Activated T-helper 1 cell treated with anti-CD3 and anti-CD28 coated beads, Interleukin-12 subunit alpha, Interleukin-12 subunit beta, Interleukin-2, Interleukin-4 antibody, amounts not matched to agents 30 ng/mL and 10 ng/mL and 1 ng/mL, durations not matched to agents 14 hours and 24 hours and 36 hours (primary cell): ENCODE data around the gene OGFOD1. TPM values are rescaled to one million over a fixed set of nuclear protein-coding genes. Genes with fewer than 3 reads are reported as not detected.
A peak's percentile ranks its signal among the peaks of the same experiment; 100 is the strongest.

Experiments used
- DNase-seq: peaks from one replicate; pipeline ENCODE4 v3.0.0; 2021; ENCODE audit warnings: low spot score
- H3K27ac Mint-ChIP-seq: one replicate; pipeline ENCODE4 v1.8.0; 2021; ENCODE audit warnings: mild to moderate bottlenecking, mixed read lengths
- H3K27me3 Mint-ChIP-seq: one replicate; pipeline ENCODE4 v1.8.0; 2022; ENCODE audit warnings: mild to moderate bottlenecking, moderate library complexity, mixed read lengths; ENCODE audit not compliant: insufficient read depth
- H3K36me3 Mint-ChIP-seq: one replicate; pipeline ENCODE4 v1.8.0; 2021; ENCODE audit warnings: low read depth, mixed read lengths
- H3K4me1 Mint-ChIP-seq: one replicate; pipeline ENCODE4 v1.8.0; 2021; ENCODE audit warnings: low read depth, mixed read lengths
- H3K4me3 Mint-ChIP-seq: one replicate; pipeline ENCODE4 v1.8.0; 2021; ENCODE audit warnings: mild to moderate bottlenecking, moderate library complexity, mixed read lengths
- H3K9me3 Mint-ChIP-seq: one replicate; pipeline ENCODE4 v1.8.0; 2021; ENCODE audit warnings: mixed read lengths
- intact Hi-C: fragments of 100-400 bp; cut with micrococcal nuclease; formaldehyde crosslinking; loops from one replicate; pipeline ENCODE4 v1.15.1; 2024
- total RNA-seq: library from RNA; stranded (reverse); gene quantifications from 2 replicates; pipeline ENCODE4 v1.2.3, GENCODE V29; 2022

The OGFOD1 gene
- total RNA-seq, 1 donor from 2014 or later = 87.9 TPM

- H3K27me3 Mint-ChIP-seq = no peaks in the 10 kb centered on the region
- intact Hi-C loops = no loop called here
- peaks cover 7% of the 10 kb centered on the region for H3K36me3 Mint-ChIP-seq
These were observed 42.5 kb downstream of the OGFOD1 start for GRCh38 chr16:56493815-56494214.

DNA sequence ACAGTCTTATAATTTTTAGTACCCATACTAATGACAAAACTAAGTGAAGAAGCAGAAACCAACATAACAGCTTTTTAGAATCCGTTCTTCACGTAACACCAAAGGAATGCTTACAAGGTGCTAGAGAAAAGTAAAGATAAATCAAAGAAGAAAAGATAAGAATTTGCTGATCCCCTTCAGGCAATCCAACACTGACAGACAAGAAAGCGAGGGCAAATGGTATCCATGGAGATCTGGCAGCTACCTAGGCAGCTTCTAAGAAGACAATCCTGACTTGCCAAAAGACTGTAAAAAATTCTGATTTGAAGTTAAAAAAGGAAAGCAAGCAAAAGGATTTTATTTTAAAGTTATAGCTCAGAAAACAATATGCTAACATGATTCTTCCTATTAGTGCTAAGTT is 53.8 kb downstream of the OGFOD1 start:
- no peaks in the 10 kb centered on the region for H3K9me3 Mint-ChIP-seq
- peaks cover 8% of the 10 kb centered on the region for H3K36me3 Mint-ChIP-seq
- intact Hi-C loops = no loop called here
- H3K27me3 Mint-ChIP-seq = no peaks in the 10 kb centered on the region
- H3K4me3 Mint-ChIP-seq = no peak overlapping the region
- DNase-seq = no peak
- H3K27ac Mint-ChIP-seq = peak overlapping the region; percentile 21
- H3K4me1 Mint-ChIP-seq = no peaks in the 10 kb centered on the region

More at GRCh38 chr16:56493815-56494214, 42.5 kb downstream of the OGFOD1 start:
- Mint-ChIP-seq H3K4me1 (no peaks in the 10 kb centered on the region), H3K9me3 (no peaks in the 10 kb centered on the region), H3K4me3 (no peak overlapping the region), H3K27ac (no peak overlapping the region)
- DNase-seq = no peak

DNA sequence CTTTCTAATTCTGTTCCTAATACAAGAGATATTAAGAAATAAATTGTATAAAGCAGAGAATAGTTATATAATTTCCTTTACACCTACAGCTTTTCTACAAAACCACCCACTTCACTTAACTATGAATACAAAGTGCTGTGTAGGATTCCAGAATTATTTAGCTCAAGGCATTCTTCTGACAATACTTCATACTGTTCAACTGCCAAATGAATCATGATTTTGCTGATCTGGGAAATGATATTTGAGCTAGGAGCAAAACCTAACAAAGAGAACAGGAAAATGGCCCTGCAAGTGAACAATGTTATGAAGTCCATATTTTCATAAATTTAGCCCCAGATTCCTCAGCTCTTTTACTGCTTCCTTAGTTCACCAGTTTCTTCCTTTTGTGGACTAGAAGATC is 55.6 kb downstream of the OGFOD1 start:
- Mint-ChIP-seq H3K4me1 (no peaks in the 10 kb centered on the region), H3K36me3 (peaks cover 11% of the 10 kb centered on the region), H3K9me3 (no peaks in the 10 kb centered on the region), H3K27ac (no peak overlapping the region), H3K4me3 (no peak overlapping the region), H3K27me3 (no peaks in the 10 kb centered on the region)
- intact Hi-C loops = no loop called here
- DNase-seq = no peak

DNA sequence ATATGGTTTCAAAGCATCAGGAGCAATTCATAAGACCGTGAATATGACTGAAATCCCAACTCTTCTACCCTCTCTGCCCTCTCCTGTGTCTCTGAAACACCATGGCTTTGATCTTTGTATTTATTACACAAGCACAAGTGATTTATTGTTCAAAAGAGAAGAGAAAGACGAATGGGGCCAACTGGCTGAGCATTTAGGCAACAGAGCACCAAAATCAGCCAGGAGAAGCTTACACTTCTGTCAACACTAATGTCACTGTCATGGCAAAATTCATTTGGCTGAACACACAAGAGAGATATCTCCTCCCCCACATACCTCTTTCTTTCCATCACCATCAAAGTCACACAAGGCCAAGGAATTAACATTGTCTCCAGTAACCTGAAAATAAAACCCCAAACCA is 59.2 kb downstream of the OGFOD1 start:
- Mint-ChIP-seq H3K27me3 (no peaks in the 10 kb centered on the region), H3K27ac (no peak overlapping the region), H3K4me1 (no peaks in the 10 kb centered on the region), H3K4me3 (no peak overlapping the region), H3K9me3 (no peaks in the 10 kb centered on the region), H3K36me3 (peaks cover 8% of the 10 kb centered on the region)
- intact Hi-C loops = no loop called here
- DNase-seq = no peak

GRCh38 chr16:56512025-56512424 is 60.7 kb downstream of the OGFOD1 start:
- no peaks in the 10 kb centered on the region for H3K9me3 Mint-ChIP-seq
- no peak overlapping the region for H3K4me3 Mint-ChIP-seq
- DNase-seq = no peak
- no peak overlapping the region for H3K27ac Mint-ChIP-seq
- intact Hi-C loops = no loop called here
- no peaks in the 10 kb centered on the region for H3K4me1 Mint-ChIP-seq
- peaks cover 7% of the 10 kb centered on the region for H3K36me3 Mint-ChIP-seq
- H3K27me3 Mint-ChIP-seq = no peaks in the 10 kb centered on the region

DNA sequence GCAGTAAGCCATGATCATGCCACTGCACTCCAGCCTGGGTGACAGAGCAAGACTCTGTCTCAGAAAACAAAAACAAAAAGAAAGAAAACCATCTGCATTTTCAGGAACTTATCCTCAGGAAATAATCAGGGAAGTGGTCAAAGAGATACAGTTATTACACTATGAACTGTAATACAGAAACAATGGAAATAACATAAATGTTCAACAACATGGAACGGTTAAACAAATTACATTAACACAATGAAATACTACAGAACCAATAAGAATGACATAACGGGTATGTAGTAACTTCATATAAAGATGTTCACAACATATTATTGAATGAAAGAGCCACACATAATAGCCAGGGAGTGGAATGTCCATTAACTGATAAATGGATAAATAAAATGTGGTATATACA is 61.7 kb downstream of the OGFOD1 start:
- H3K36me3 Mint-ChIP-seq = peaks cover 7% of the 10 kb centered on the region
- intact Hi-C loops = no loop called here
- no peaks in the 10 kb centered on the region for H3K4me1 Mint-ChIP-seq
- no peak for DNase-seq
- H3K27me3 Mint-ChIP-seq = no peaks in the 10 kb centered on the region
- no peaks in the 10 kb centered on the region for H3K9me3 Mint-ChIP-seq
- no peak overlapping the region for H3K27ac Mint-ChIP-seq
- H3K4me3 Mint-ChIP-seq = no peak overlapping the region

- intact Hi-C loops = loop anchor here (1.0 kb wide), 2 partner anchors 63 to 188 kb away; no protein-coding TSS in a partner anchor
- no peaks in the 10 kb centered on the region for H3K27me3 Mint-ChIP-seq
- no peaks in the 10 kb centered on the region for H3K4me1 Mint-ChIP-seq
- no peak for DNase-seq
- peaks cover 7% of the 10 kb centered on the region for H3K36me3 Mint-ChIP-seq
- no peak overlapping the region for H3K4me3 Mint-ChIP-seq
- no peak overlapping the region for H3K27ac Mint-ChIP-seq
- H3K9me3 Mint-ChIP-seq = no peaks in the 10 kb centered on the region
These were observed 62.6 kb downstream of the OGFOD1 start for GRCh38 chr16:56513972-56514371.

DNA sequence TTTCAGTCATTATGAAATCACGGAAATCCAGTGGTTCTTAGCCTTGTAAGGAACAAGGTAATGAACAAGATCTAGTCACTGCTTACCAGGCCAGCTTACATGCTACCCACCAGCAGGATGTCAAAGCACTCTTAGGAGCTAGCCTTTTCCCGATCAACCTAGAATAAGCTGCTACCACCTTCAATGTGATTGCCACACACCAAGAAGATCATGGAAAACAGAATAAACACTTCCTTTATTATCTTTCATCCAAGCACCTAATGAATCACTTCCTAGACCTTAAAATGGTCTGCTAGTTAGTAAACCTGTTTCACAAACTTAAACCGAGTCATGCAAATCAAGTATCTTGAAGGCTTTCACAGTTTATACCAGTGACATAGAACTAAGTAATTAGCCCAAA is 63.5 kb downstream of the OGFOD1 start:
- Mint-ChIP-seq H3K27ac (no peak overlapping the region), H3K36me3 (peaks cover 4% of the 10 kb centered on the region), H3K27me3 (no peaks in the 10 kb centered on the region), H3K9me3 (no peaks in the 10 kb centered on the region), H3K4me1 (no peaks in the 10 kb centered on the region), H3K4me3 (no peak overlapping the region)
- no peak for DNase-seq
- intact Hi-C loops = loop anchor here (1.0 kb wide), 2 partner anchors 62 to 187 kb away; no protein-coding TSS in a partner anchor

- DNase-seq = no peak
- no peak overlapping the region for H3K27ac Mint-ChIP-seq
- H3K27me3 Mint-ChIP-seq = no peaks in the 10 kb centered on the region
- peaks cover 1% of the 10 kb centered on the region for H3K36me3 Mint-ChIP-seq
- no peak overlapping the region for H3K4me3 Mint-ChIP-seq
- no peaks in the 10 kb centered on the region for H3K9me3 Mint-ChIP-seq
- intact Hi-C loops = no loop called here
- H3K4me1 Mint-ChIP-seq = peaks cover 7% of the 10 kb centered on the region
These were observed 64.3 kb downstream of the OGFOD1 start for GRCh38 chr16:56515665-56516064.

DNA sequence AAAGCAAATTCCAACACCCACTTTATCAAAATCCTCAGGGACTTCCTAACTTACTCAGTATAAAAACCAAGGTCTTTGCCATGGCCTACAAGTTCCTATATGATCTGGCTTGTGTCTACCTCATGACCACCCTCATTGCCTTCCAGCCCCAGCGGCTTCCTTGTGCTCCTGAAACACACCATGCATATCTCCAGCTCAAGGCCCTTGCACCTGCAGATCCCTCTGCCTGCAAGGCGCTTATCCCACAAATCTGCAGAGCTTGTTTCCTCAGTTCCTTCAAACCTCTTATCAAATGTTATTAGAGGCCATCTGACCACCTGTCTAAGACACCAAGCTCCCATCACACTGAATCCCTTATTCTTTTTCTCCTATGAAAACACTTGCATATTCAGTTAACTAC is 65.9 kb downstream of the OGFOD1 start:
- Mint-ChIP-seq H3K27me3 (no peaks in the 10 kb centered on the region), H3K9me3 (no peaks in the 10 kb centered on the region), H3K36me3 (no peaks in the 10 kb centered on the region), H3K4me1 (peaks cover 9% of the 10 kb centered on the region), H3K4me3 (no peak overlapping the region), H3K27ac (no peak overlapping the region)
- no peak for DNase-seq
- intact Hi-C loops = no loop called here

GRCh38 chr16:56518425-56518824 is 67.1 kb downstream of the OGFOD1 start:
- intact Hi-C loops = no loop called here
- peak overlapping the region; percentile 84 for H3K4me3 Mint-ChIP-seq

DNA sequence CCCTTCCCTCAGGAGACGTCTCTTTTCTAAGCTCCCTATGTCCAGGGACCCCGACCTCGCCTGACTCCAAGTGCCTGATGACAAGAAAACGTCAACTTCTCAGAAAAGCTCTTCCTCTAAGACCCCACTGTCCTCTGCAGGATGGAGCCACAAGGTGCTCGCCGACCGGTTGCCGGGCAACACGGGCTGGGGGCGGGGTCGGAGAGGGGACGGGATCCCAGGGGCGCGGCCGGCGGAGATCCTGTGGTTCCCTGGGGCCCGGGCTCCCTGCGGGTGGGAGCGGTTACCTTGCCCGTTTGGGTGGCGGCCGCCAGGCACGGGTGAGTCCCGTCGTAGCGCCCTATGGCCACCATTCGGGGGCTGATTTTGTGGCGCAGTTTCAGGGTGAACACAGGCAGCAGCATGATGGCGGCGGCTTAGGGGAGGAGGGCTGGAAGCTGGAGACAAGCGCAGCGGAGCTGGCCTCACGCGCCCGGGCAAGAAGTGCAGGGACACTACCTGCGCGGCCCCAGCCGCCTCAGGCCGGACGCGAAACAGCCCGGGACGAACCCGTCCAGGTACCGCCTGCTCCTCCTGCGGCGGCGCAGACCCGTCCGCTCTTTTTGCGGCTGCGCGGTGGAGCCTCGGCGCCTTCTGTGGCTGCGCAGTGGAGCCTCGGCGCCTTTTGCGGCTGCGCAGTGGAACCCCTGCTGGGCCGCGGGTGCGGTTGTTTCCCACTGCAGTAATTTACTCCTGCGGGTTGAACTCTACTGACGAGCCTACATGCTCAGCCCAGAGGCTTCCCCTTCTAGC is 68.3 kb downstream of the OGFOD1 start, which contains the start of gene BBS2:
TSS of gene BBS2 (minus strand) at position 566 of the 792 bp plus-strand sequence. CDS start at position 404, 162 bp downstream.
- peak; percentile 85 for DNase-seq
- Mint-ChIP-seq H3K9me3 (no peaks in the 10 kb centered on the region), H3K4me3 (peak within 1 kb of the TSS; percentile 84), H3K27me3 (no peaks in the 10 kb centered on the region), H3K36me3 (peaks cover 3% of the 10 kb centered on the region), H3K27ac (peak within 1 kb of the TSS; percentile 74), H3K4me1 (peaks cover 9% of the 10 kb centered on the region)
- intact Hi-C loops = loop anchor here (1.0 kb wide), 1 partner anchor 68 kb away; the partner anchor contains the start of genes NUDT21 and OGFOD1

More at GRCh38 chr16:56518425-56518824, 67.1 kb downstream of the OGFOD1 start:
- Mint-ChIP-seq H3K4me1 (peaks cover 9% of the 10 kb centered on the region), H3K9me3 (no peaks in the 10 kb centered on the region), H3K27ac (peak overlapping the region; percentile 32), H3K27me3 (no peaks in the 10 kb centered on the region), H3K36me3 (peaks cover 3% of the 10 kb centered on the region)
- DNase-seq = no peak

DNA sequence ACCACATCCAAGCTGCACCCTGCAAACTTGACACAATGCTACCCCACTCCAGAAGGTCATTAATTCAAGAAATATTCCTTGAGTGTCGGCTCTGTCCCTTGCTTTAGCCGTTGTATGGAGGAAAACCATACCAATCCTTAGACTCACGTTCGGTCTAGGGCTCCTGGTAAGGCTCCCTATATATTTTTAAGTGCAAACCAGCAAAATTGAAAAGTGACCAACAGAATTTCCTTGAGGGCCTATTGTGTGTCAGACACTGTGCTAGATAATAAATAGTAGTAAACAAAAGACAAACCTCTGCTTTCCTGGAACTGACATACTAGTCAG is 68.9 kb downstream of the OGFOD1 start:
- H3K27me3 Mint-ChIP-seq = no peaks in the 10 kb centered on the region
- no peak for DNase-seq
- intact Hi-C loops = loop anchor here (1.0 kb wide), 1 partner anchor 69 kb away; the partner anchor contains the start of genes NUDT21 and OGFOD1
- H3K9me3 Mint-ChIP-seq = no peaks in the 10 kb centered on the region
- H3K4me1 Mint-ChIP-seq = peaks cover 9% of the 10 kb centered on the region
- peak overlapping the region; percentile 74 for H3K27ac Mint-ChIP-seq
- peaks cover 3% of the 10 kb centered on the region for H3K36me3 Mint-ChIP-seq
- H3K4me3 Mint-ChIP-seq = peak overlapping the region; percentile 84
